ENCODE data around the gene DLK1.

Gene DLK1

DNA sequence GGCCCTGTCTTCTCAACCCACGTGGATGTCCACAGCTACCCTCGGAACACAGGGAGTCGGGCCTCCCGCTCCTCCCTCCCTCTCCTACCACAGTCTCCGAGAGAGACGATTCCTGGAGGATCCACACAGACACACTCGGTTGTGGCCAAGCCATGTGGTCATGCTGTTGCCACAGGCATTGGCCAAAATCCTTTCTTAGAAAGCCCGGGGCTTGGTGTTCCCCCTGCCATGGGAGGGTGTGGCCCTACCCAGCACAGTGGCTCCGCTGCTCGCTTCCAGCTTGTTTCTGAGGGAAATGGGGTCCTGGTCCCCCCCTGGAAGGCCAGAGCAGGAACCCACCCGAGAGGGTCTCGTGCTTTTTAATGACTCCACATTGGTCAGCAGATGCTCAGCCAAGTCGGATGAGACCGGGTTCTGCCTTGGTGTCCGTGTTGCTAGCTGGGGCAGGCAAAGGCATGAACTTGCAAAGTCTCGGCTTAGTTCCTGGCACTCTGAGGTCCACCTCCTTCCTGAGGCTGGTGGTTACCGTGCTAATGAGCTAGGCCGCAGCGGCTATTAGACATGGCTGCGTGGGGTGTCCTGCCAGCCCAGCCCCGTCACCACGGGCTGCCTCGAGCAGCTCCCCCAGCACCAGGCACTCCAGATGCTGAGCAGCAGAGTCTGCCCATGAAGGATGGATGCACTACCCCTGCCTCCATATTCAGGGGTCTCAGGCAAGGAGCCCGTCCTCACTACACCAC, 52.4 kb downstream of the DLK1 start:
- Histone ChIP-seq H3K36me3 (ENCODE audit: control insufficient read depth, insufficient read depth, low read length) (no peaks in the 10 kb centered on the region), H3K4me3 (ENCODE audit: low read depth, low read length) (no peak overlapping the region), H3K9ac (ENCODE audit: low read depth, low read length) (no peak overlapping the region), H3K4me1 (ENCODE audit: control insufficient read depth, insufficient read depth, low read length) (no peaks in the 10 kb centered on the region), H3K9me3 (ENCODE audit: control insufficient read depth, insufficient read depth, low read length) (no peaks in the 10 kb centered on the region), H3K27me3 (ENCODE audit: control insufficient read depth, insufficient read depth, low read length) (no peaks in the 10 kb centered on the region), H3K27ac (ENCODE audit: low read depth, low read length) (no peak overlapping the region)

GRCh38 chr14:100779691-100780080, 53.0 kb downstream of the DLK1 start:
- no peaks in the 10 kb centered on the region for H3K36me3 ChIP-seq (ENCODE audit: control insufficient read depth, insufficient read depth, low read length)
- no peaks in the 10 kb centered on the region for H3K9me3 ChIP-seq (ENCODE audit: control insufficient read depth, insufficient read depth, low read length)
- H3K27ac ChIP-seq (ENCODE audit: low read depth, low read length): no peak overlapping the region
- H3K9ac ChIP-seq (ENCODE audit: low read depth, low read length): no peak overlapping the region
- no peak overlapping the region for H3K4me3 ChIP-seq (ENCODE audit: low read depth, low read length)
- H3K4me1 ChIP-seq (ENCODE audit: control insufficient read depth, insufficient read depth, low read length): no peaks in the 10 kb centered on the region
- no peaks in the 10 kb centered on the region for H3K27me3 ChIP-seq (ENCODE audit: control insufficient read depth, insufficient read depth, low read length)

DNA sequence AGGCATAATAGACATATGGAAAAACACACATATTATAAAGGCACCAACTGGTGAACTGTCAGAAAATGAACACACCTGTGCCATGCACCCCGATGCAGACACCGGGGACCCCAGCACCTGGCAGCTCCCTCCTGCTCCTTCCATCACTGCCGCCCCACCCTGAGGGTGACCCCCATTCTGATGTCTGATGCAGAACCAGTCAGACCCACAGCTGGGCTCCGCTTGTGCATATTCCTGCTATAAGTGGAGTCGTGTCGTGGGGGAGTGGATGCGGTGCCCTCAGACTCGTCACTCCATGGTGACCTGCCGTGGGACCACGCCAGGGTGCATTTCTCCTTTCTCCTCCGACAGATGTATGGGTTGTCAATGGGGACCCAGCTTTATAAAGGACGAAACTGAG, 53.6 kb downstream of the DLK1 start:
- Histone ChIP-seq H3K9me3 (ENCODE audit: control insufficient read depth, insufficient read depth, low read length) (no peaks in the 10 kb centered on the region), H3K27me3 (ENCODE audit: control insufficient read depth, insufficient read depth, low read length) (no peaks in the 10 kb centered on the region), H3K4me3 (ENCODE audit: low read depth, low read length) (no peak overlapping the region), H3K27ac (ENCODE audit: low read depth, low read length) (no peak overlapping the region), H3K36me3 (ENCODE audit: control insufficient read depth, insufficient read depth, low read length) (no peaks in the 10 kb centered on the region), H3K9ac (ENCODE audit: low read depth, low read length) (no peak overlapping the region), H3K4me1 (ENCODE audit: control insufficient read depth, insufficient read depth, low read length) (no peaks in the 10 kb centered on the region)

DNA sequence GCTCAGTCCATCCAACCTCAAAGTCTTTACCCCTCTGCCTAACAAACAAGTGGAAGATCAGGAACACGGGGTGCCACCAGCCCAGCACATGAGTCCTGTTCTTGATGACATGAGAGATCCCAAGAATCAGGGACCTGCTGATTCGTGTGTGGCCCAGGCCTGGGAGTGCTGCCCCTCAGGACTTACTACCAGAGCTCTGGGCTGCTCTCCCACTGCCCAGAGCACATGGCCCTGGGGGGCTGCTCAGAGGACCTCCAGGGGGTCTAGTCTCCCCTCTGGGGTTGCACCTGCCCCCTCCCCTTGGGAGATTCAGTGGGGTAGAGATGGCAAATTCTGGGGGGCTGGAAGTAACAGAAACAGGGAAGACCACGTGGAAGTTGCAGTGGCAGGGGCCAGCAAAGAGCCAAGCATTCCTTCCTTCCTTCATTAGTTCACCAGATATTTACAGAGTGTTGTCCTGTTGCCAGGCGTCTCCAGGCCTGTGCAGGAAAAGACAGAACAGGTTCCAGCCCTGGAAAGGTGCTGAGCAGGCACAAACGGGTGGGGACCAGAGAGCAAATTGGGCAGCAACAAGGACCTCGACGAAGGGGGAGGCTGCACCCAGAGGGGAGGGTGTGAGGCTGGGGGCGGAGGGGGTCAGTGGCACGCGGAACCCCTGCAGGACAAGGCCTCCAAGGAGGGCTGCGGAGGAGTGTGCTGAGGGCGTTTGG, 54.1 kb downstream of the DLK1 start:
- H3K9ac ChIP-seq (ENCODE audit: low read depth, low read length): no peak overlapping the region
- H3K9me3 ChIP-seq (ENCODE audit: control insufficient read depth, insufficient read depth, low read length): no peaks in the 10 kb centered on the region
- H3K4me1 ChIP-seq (ENCODE audit: control insufficient read depth, insufficient read depth, low read length): no peaks in the 10 kb centered on the region
- no peaks in the 10 kb centered on the region for H3K36me3 ChIP-seq (ENCODE audit: control insufficient read depth, insufficient read depth, low read length)
- H3K27ac ChIP-seq (ENCODE audit: low read depth, low read length): no peak overlapping the region
- H3K27me3 ChIP-seq (ENCODE audit: control insufficient read depth, insufficient read depth, low read length): no peaks in the 10 kb centered on the region
- no peak overlapping the region for H3K4me3 ChIP-seq (ENCODE audit: low read depth, low read length)

GRCh38 chr14:100781952-100782351, 55.3 kb downstream of the DLK1 start:
- no peaks in the 10 kb centered on the region for H3K9me3 ChIP-seq (ENCODE audit: control insufficient read depth, insufficient read depth, low read length)
- no peaks in the 10 kb centered on the region for H3K36me3 ChIP-seq (ENCODE audit: control insufficient read depth, insufficient read depth, low read length)
- no peak overlapping the region for H3K4me3 ChIP-seq (ENCODE audit: low read depth, low read length)
- no peaks in the 10 kb centered on the region for H3K4me1 ChIP-seq (ENCODE audit: control insufficient read depth, insufficient read depth, low read length)
- no peak overlapping the region for H3K9ac ChIP-seq (ENCODE audit: low read depth, low read length)
- H3K27me3 ChIP-seq (ENCODE audit: control insufficient read depth, insufficient read depth, low read length): no peaks in the 10 kb centered on the region
- H3K27ac ChIP-seq (ENCODE audit: low read depth, low read length): no peak overlapping the region

GRCh38 chr14:100782516-100783320, 56.0 kb downstream of the DLK1 start:
- Histone ChIP-seq H3K27ac (ENCODE audit: low read depth, low read length) (no peak overlapping the region), H3K4me3 (ENCODE audit: low read depth, low read length) (no peak overlapping the region), H3K36me3 (ENCODE audit: control insufficient read depth, insufficient read depth, low read length) (no peaks in the 10 kb centered on the region), H3K9ac (ENCODE audit: low read depth, low read length) (no peak overlapping the region), H3K4me1 (ENCODE audit: control insufficient read depth, insufficient read depth, low read length) (no peaks in the 10 kb centered on the region), H3K27me3 (ENCODE audit: control insufficient read depth, insufficient read depth, low read length) (no peaks in the 10 kb centered on the region), H3K9me3 (ENCODE audit: control insufficient read depth, insufficient read depth, low read length) (no peaks in the 10 kb centered on the region)

DNA sequence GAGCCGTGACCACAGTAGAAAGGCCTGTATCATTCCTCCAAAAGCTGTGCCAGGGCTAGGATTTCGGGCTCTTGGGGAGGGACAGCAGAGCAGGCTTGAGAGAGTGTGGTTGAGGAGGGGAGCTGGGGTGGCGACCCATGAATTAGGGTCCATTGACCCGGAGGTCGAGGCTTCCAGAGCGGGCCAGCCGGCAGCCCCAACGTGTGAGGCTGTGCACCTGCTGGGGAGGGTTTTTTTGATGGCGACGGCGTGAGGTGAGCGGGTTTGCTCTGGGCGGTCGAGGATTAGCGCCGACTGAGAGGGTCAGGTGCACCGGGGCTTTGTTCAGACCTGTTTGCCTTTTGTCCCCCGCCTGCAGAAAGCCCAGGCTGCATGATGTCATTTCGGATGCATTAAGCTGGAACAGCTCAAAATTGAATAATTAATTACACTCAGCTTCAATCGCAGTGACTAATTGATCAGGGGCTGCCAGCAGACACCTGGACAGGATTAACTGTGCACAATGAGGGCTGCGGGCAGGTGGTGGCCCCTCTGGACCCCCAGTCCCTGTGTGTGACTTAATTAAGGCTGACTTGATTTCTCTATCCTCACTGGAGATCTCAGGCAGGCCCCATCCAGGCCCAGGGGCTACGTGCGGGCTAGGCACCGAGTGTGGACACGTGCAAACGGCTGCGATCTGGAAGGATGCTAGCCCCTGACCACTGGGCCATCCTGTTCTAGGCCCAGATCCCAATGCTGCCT, 57.1 kb downstream of the DLK1 start:
- Histone ChIP-seq H3K36me3 (ENCODE audit: control insufficient read depth, insufficient read depth, low read length) (no peaks in the 10 kb centered on the region), H3K9ac (ENCODE audit: low read depth, low read length) (no peak overlapping the region), H3K27me3 (ENCODE audit: control insufficient read depth, insufficient read depth, low read length) (no peaks in the 10 kb centered on the region), H3K4me1 (ENCODE audit: control insufficient read depth, insufficient read depth, low read length) (no peaks in the 10 kb centered on the region), H3K27ac (ENCODE audit: low read depth, low read length) (no peak overlapping the region), H3K9me3 (ENCODE audit: control insufficient read depth, insufficient read depth, low read length) (no peaks in the 10 kb centered on the region), H3K4me3 (ENCODE audit: low read depth, low read length) (no peak overlapping the region)

DNA sequence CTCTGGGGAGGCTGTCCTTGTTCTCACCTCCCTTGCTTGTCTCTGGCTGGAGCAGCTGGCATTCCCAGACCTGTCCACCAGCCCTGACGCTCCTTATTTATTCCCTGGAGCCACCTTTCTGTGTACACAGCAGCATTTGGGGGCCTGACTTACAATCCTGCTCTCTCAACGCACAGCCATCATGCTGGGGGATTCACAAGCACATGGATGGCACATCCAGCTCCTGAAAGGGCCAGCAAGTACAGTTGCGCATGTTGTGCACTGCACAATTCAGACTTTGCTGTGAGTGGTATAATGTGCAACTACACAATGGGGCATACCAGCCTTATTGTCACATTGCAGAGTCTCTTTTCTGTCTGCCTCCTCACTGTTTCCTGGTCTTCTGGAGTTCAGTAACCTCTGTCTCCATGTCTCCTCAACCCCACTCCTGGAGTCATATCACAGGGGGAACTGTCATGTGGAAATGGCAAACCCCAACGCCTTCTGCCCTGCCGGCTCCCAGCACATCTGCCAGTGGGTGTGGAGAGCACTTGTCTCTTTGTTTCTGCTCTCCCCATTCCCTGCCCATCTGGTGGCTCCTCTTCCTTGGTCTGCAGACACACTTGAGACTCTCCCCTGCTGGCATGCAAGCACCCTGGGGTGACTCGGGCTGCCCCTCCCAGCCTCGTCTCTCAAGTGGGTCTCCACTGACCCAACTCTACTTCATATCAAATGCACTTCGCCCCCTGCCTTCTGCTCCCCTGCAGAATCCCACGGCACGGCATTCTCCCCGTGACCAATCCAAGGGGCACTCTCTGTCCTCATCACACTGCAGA, 58.0 kb downstream of the DLK1 start:
- Histone ChIP-seq H3K4me1 (ENCODE audit: control insufficient read depth, insufficient read depth, low read length) (no peaks in the 10 kb centered on the region), H3K36me3 (ENCODE audit: control insufficient read depth, insufficient read depth, low read length) (no peaks in the 10 kb centered on the region), H3K9me3 (ENCODE audit: control insufficient read depth, insufficient read depth, low read length) (no peaks in the 10 kb centered on the region), H3K27me3 (ENCODE audit: control insufficient read depth, insufficient read depth, low read length) (no peaks in the 10 kb centered on the region), H3K4me3 (ENCODE audit: low read depth, low read length) (no peak overlapping the region), H3K27ac (ENCODE audit: low read depth, low read length) (no peak overlapping the region), H3K9ac (ENCODE audit: low read depth, low read length) (no peak overlapping the region)

DNA sequence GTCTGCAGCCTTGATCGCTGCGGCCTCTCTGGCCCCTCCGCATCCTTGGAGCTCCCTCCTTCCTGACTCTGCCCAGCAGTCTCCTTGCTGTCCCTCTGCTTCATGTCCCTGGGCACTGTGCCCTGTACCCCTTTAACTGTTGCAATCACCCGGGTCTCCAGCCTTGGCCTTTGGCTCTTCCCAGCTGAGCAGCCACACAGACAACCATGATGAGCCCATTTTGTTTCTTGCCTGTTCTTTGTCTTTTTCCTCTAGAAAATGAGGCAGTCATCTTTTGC, 58.6 kb downstream of the DLK1 start:
- Histone ChIP-seq H3K36me3 (ENCODE audit: control insufficient read depth, insufficient read depth, low read length) (no peaks in the 10 kb centered on the region), H3K27me3 (ENCODE audit: control insufficient read depth, insufficient read depth, low read length) (no peaks in the 10 kb centered on the region), H3K9me3 (ENCODE audit: control insufficient read depth, insufficient read depth, low read length) (no peaks in the 10 kb centered on the region), H3K4me1 (ENCODE audit: control insufficient read depth, insufficient read depth, low read length) (no peaks in the 10 kb centered on the region), H3K27ac (ENCODE audit: low read depth, low read length) (no peak overlapping the region), H3K4me3 (ENCODE audit: low read depth, low read length) (no peak overlapping the region), H3K9ac (ENCODE audit: low read depth, low read length) (no peak overlapping the region)

- no peak overlapping the region for H3K9ac ChIP-seq (ENCODE audit: low read depth, low read length)
- H3K9me3 ChIP-seq (ENCODE audit: control insufficient read depth, insufficient read depth, low read length): no peaks in the 10 kb centered on the region
- no peak overlapping the region for H3K27ac ChIP-seq (ENCODE audit: low read depth, low read length)
- H3K36me3 ChIP-seq (ENCODE audit: control insufficient read depth, insufficient read depth, low read length): no peaks in the 10 kb centered on the region
- no peak overlapping the region for H3K4me3 ChIP-seq (ENCODE audit: low read depth, low read length)
- H3K4me1 ChIP-seq (ENCODE audit: control insufficient read depth, insufficient read depth, low read length): no peaks in the 10 kb centered on the region
- H3K27me3 ChIP-seq (ENCODE audit: control insufficient read depth, insufficient read depth, low read length): no peaks in the 10 kb centered on the region
Measured at GRCh38 chr14:100785626-100786025, 58.9 kb downstream of the DLK1 start.
